ENCODE measurements around the gene DGKH. TPM values are rescaled to one million over a fixed set of nuclear protein-coding genes. Genes with fewer than 3 reads are reported as not detected.

The DGKH gene
- total and polyA plus RNA-seq, 10 of the 15 experiments (the other 5 are each of a cell fraction or from before 2014, with no cell fraction given) = 1.3 to 15.2 (median 7.3) TPM

DNA sequence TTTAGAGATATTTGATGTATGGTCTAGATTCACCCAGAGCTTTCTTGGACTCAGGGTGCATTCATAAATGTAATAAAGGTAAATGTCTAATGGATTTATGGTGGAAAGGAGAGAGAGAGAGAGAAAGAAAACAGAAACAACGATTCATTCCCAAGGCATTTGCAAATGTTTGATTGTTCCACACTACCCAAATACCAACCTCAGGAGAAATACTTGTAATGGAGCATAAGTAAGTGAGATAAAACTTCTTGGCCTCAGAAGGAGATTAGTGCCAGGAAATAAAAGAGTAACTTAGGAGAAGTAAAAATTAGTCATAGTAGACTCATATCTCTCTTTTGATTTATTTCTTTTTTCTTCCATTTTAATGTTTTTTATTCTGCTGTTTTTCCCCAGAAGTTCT is 40.6 kb upstream of the DGKH start:
- in situ Hi-C loops (cut with MboI) = no loop called here
- Histone ChIP-seq H3K27me3 (replicated peaks in 1 of 2; ENCODE audit: control insufficient read depth in 2 of 2, insufficient read depth in 2 of 2, low read length in 1 of 2) (no peaks in the 10 kb centered on the region; a peak in 2 of 4 replicates), H2AFZ (ENCODE audit: control insufficient read depth, low read depth, low read length) (no peak overlapping the region), H3K4me3 (no peak overlapping the region), H4K20me1 (ENCODE audit: control insufficient read depth, insufficient read depth) (no peaks in the 10 kb centered on the region), H3K36me3 (ENCODE audit: control insufficient read depth in 2 of 2, insufficient read depth in 2 of 2, low read length in 1 of 2) (no peaks in the 10 kb centered on the region), H3K9me3 (replicated peaks; ENCODE audit: control insufficient read depth, insufficient read depth, low read length) (no peaks in the 10 kb centered on the region), H3K27ac (ENCODE audit: control insufficient read depth, insufficient read depth) (no peak overlapping the region), H3K79me2 (ENCODE audit: control insufficient read depth, insufficient read depth, low read length) (no peaks in the 10 kb centered on the region), H3K4me1 (ENCODE audit: control insufficient read depth, insufficient read depth, low read length) (no peaks in the 10 kb centered on the region), H3K9ac (ENCODE audit: control insufficient read depth, insufficient read depth, low read length) (no peak overlapping the region), H3K4me2 (ENCODE audit: control insufficient read depth, insufficient read depth) (no peak overlapping the region)
- ChIA-PET CTCF (no interaction called here), RAD21 (ENCODE audit: unreplicated experiment) (no interaction called here), SMC1A (ENCODE audit: uncharacterized antibody, unreplicated experiment) (no interaction called here), POLR2A (no interaction called here)
- 64% methylated on average over 1 of the region's 1 CpG for WGBS (ENCODE audit: insufficient coverage, insufficient replicate concordance, low lambda C conversion rate, missing lambda C conversion rate)
- DNase-seq (ENCODE audit: low read depth, low spot score) (no peak), FAIRE-seq (no peak), ATAC-seq (no peak)
- intact Hi-C loops (cut with micrococcal nuclease; ENCODE audit: unreplicated experiment) = no loop called here
- BruUV-seq (replicated peaks) = no TSS peak
- TF ChIP-seq TARDBP (IDR thresholded peaks at IDR 0.05; ENCODE audit: borderline replicate concordance) = no peak
- TF ChIP-seq MTA2 (IDR thresholded peaks at IDR 0.05; ENCODE audit: low read depth) = no peak
- no peak for TF ChIP-seq IKZF2 (IDR thresholded peaks at IDR 0.05)
- no peak for TF ChIP-seq BHLHE40 (IDR thresholded peaks at IDR 0.05; ENCODE audit: borderline replicate concordance in 1 of 2, low read depth in 2 of 2, low read length in 1 of 2)
- TF ChIP-seq ZBTB33 (IDR thresholded peaks at IDR 0.05) = no peak
- TF ChIP-seq NR2C1 (IDR thresholded peaks at IDR 0.05) = no peak
- TF ChIP-seq ZNF207 (IDR thresholded peaks at IDR 0.05; ENCODE audit: borderline replicate concordance) = no peak
- TF ChIP-seq ESRRA (IDR thresholded peaks at IDR 0.05; ENCODE audit: low read length) = no peak
